Uterus (tissue), 4 donors: ENCODE data around the gene CCDC78. TPM values are rescaled to one million over a fixed set of nuclear protein-coding genes. Genes with fewer than 3 reads are reported as not detected.

Source experiments
- DNase-seq, 2 donors: peaks; one replicate each; pipeline ENCODE4 v3.0.0-alpha.2; 2019 to 2020
- H3K27ac ChIP-seq, 2 donors: fragments of 200-600 bp; sonication (generic); 1 replicate in 1 of 2; 2 replicates in 1 of 2; pipeline ENCODE4 v1.5.1; 2016 to 2018
- H3K27me3 ChIP-seq, 2 donors: fragments of 200-600 bp; sonication (generic); one replicate each; pipeline ENCODE4 v1.5.1; 2018 to 2019; ENCODE audit warnings: control low read depth in 1 of 2
- H3K36me3 ChIP-seq, 2 donors: fragments of 200-600 bp; sonication (generic); one replicate each; pipeline ENCODE4 v1.5.1; 2019; ENCODE audit warnings: control low read depth in 1 of 2
- H3K4me1 ChIP-seq, 2 donors: fragments of 200-600 bp; sonication (generic); one replicate each; pipeline ENCODE4 v1.5.1; 2018 to 2019; ENCODE audit warnings: control low read depth in 1 of 2
- H3K4me3 ChIP-seq, 2 donors: fragments of 200-600 bp; sonication (generic); 1 replicate in 1 of 2; 2 replicates in 1 of 2; pipeline ENCODE4 v1.5.1; 2018 to 2019; ENCODE audit warnings: mild to moderate bottlenecking in 1 of 2
- H3K9me3 ChIP-seq, 2 donors: fragments of 200-600 bp; sonication (generic); one replicate each; pipeline ENCODE4 v1.5.1; 2019; ENCODE audit warnings: control low read depth in 1 of 2
- CTCF ChIP-seq, 4 experiments: fragments of 200-600 bp in 2 of 4; fragments of 450-650 bp in 2 of 4; sonication (generic) in 2 of 4; IDR thresholded peaks; one replicate each; pipeline ENCODE4 v1.5.1; 2016 to 2019; ENCODE audit warnings: antibody characterized with exemption in 4 of 4, mild to moderate bottlenecking in 2 of 4, moderate library complexity in 1 of 4
- POLR2A ChIP-seq, 2 donors: fragments of 450-650 bp; IDR thresholded peaks; one replicate each; pipeline ENCODE4 v1.6.1; 2016; ENCODE audit warnings: antibody characterized with exemption in 2 of 2, mild to moderate bottlenecking in 1 of 2, moderate library complexity in 1 of 2
- intact Hi-C: fragments of 100-400 bp; cut with DNase I; formaldehyde crosslinking; loops from one replicate; pipeline ENCODE4 v1.15.1; 2023; ENCODE audit warnings: low total_unique reads
- total RNA-seq, 4 donors: library from RNA; depleted of rRNA in 3 of 4; stranded (reverse); fragments of >200 nt in 3 of 4; gene quantifications; one replicate each; pipeline versions ENCODE4 v1.1.0 to v1.2.4, GENCODE V29; 2014 to 2023
- donor health status: DM: yes; HTN: yes; CAD: no.

The CCDC78 gene
- total RNA-seq, 4 donors from 2014 or later, result 1.3 to 5.3 (median 2.3) TPM; not detected in 1

GRCh38 chr16:766820-767640 is 40.8 kb upstream of the CCDC78 start:
- Histone ChIP-seq H3K4me3 (no peak overlapping the region), H3K36me3 (no peaks in the 10 kb centered on the region), H3K27me3 (no peaks in the 10 kb centered on the region), H3K9me3 (no peaks in the 10 kb centered on the region), H3K4me1 (no peaks in the 10 kb centered on the region), H3K27ac (no peak overlapping the region)
- TF ChIP-seq POLR2A (IDR thresholded peaks at IDR 0.05), result no peak
- intact Hi-C loops, result no loop called here
- DNase-seq, result no peak

- H3K36me3 ChIP-seq, result no peaks in the 10 kb centered on the region
- no peak for DNase-seq
- H3K27ac ChIP-seq, result no peak overlapping the region
- no peaks in the 10 kb centered on the region for H3K27me3 ChIP-seq
- no peaks in the 10 kb centered on the region for H3K9me3 ChIP-seq
- intact Hi-C loops, result no loop called here
- no peak overlapping the region for H3K4me3 ChIP-seq
- no peaks in the 10 kb centered on the region for H3K4me1 ChIP-seq
- TF ChIP-seq CTCF (IDR thresholded peaks at IDR 0.05), result no peak
- TF ChIP-seq POLR2A (IDR thresholded peaks at IDR 0.05), result no peak
Observed at GRCh38 chr16:766008-766819, 40.0 kb upstream of the CCDC78 start.

- DNase-seq, result no peak
- intact Hi-C loops, result no loop called here
- Histone ChIP-seq H3K27me3 (no peaks in the 10 kb centered on the region), H3K9me3 (no peaks in the 10 kb centered on the region), H3K4me1 (peaks cover 0 to 5% of the 10 kb centered on the region in 2 donors), H3K27ac (no peak overlapping the region), H3K4me3 (no peak overlapping the region), H3K36me3 (no peaks in the 10 kb centered on the region)
- TF ChIP-seq CTCF (IDR thresholded peaks at IDR 0.05), result no peak
- no peak for TF ChIP-seq POLR2A (IDR thresholded peaks at IDR 0.05)
Observed at GRCh38 chr16:765488-765865, 39.2 kb upstream of the CCDC78 start.

GRCh38 chr16:764848-765487 is 38.7 kb upstream of the CCDC78 start:
- TF ChIP-seq POLR2A (IDR thresholded peaks at IDR 0.05), result no peak
- TF ChIP-seq CTCF (IDR thresholded peaks at IDR 0.05), result no peak
- Histone ChIP-seq H3K36me3 (no peaks in the 10 kb centered on the region), H3K27me3 (no peaks in the 10 kb centered on the region), H3K27ac (no peak overlapping the region), H3K4me1 (peaks cover 0 to 6% of the 10 kb centered on the region in 2 donors), H3K9me3 (no peaks in the 10 kb centered on the region), H3K4me3 (no peak overlapping the region)
- no peak for DNase-seq
- intact Hi-C loops, result no loop called here

GRCh38 chr16:764184-764750 is 38.0 kb upstream of the CCDC78 start:
- DNase-seq, result no peak
- intact Hi-C loops, result no loop called here
- Histone ChIP-seq H3K27me3 (no peaks in the 10 kb centered on the region), H3K4me1 (peaks cover 0 to 6% of the 10 kb centered on the region in 2 donors), H3K27ac (no peak overlapping the region), H3K36me3 (no peaks in the 10 kb centered on the region), H3K9me3 (no peaks in the 10 kb centered on the region), H3K4me3 (no peak overlapping the region)
- TF ChIP-seq CTCF (IDR thresholded peaks at IDR 0.05), result no peak
- TF ChIP-seq POLR2A (IDR thresholded peaks at IDR 0.05), result no peak
